ENCODE data around the gene SASH1.

DNA sequence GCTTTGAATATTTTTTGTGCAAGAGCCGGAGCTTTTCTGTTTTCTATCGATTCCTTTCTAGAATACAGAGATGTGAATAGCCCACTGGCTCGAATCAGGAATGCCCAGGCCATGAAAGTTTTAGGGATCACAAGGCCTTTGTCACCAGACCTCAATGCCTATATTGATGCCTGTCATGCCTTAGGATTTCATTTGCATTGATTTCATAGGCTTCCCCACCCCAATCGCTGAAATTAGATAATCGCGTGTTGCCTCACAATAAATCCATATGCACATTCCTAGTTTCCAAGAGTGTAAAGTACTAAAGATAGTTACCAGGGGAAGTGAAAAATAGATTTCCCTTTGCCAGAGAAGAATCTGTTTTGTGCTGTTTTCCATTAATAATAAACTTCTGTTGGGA is 150.8 kb downstream of the SASH1 start:
- TF ChIP-seq, protein P1, sequence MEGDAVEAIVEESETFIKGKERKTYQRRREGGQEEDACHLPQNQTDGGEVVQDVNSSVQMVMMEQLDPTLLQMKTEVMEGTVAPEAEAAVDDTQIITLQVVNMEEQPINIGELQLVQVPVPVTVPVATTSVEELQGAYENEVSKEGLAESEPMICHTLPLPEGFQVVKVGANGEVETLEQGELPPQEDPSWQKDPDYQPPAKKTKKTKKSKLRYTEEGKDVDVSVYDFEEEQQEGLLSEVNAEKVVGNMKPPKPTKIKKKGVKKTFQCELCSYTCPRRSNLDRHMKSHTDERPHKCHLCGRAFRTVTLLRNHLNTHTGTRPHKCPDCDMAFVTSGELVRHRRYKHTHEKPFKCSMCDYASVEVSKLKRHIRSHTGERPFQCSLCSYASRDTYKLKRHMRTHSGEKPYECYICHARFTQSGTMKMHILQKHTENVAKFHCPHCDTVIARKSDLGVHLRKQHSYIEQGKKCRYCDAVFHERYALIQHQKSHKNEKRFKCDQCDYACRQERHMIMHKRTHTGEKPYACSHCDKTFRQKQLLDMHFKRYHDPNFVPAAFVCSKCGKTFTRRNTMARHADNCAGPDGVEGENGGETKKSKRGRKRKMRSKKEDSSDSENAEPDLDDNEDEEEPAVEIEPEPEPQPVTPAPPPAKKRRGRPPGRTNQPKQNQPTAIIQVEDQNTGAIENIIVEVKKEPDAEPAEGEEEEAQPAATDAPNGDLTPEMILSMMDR (IDR thresholded peaks at IDR 0.05), result no peak
- TF ChIP-seq POLR2A (IDR thresholded peaks at IDR 0.05), result no peak
